ENCODE measurements around the gene IL15RA. TPM values are rescaled to one million over a fixed set of nuclear protein-coding genes. Genes with fewer than 3 reads are reported as not detected.
"Not testable (repeated sequence)": the region's sequence is repeated elsewhere in the genome, so short reads cannot be mapped to it uniquely, and the experiment has no call there.

IL15RA gene
- polyA plus RNA-seq, 3 donors, result 19.8 to 29.6 (median 23.2) TPM

GRCh38 chr10:5915451-5915850 lies 61.9 kb downstream of the IL15RA start:
- no peak overlapping the region for H3K27ac ChIP-seq (ENCODE audit: low read depth, low read length)
- 85 to 91% (median 86%) methylated on average over 14 of the region's 14 CpGs for WGBS, 3 donors

- H3K27ac ChIP-seq (ENCODE audit: low read depth, low read length), result no peak overlapping the region
- WGBS, 3 donors, result 94 to 96% (median 95%) methylated on average over 4 of the region's 4 CpGs
These were observed 63.6 kb downstream of the IL15RA start for GRCh38 chr10:5913736-5914135.

DNA sequence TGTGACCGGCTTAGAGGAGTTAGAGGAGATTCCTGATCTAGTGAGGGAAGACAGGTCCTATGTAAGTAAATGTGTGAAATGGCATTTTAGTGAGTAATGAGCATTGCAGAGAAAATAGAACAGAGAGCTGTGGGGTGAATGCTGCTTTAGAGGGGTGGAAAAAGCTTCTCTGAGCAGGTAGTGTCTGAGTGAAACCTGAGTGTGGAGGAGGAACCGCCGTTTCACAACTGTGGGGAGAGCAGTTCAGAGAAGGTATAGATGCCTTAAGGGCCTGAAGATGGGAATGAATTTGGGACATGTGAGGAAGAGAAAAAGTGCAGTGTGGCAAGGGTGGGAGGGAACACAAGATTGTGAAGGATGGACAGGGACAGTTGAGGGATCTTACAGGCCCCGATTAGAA lies 65.7 kb downstream of the IL15RA start:
- no peak overlapping the region for H3K27ac ChIP-seq (ENCODE audit: low read depth, low read length)
- WGBS, 3 donors, result 91 to 96% (median 95%) methylated on average over 4 of the region's 4 CpGs

GRCh38 chr10:5910323-5911100 lies 66.8 kb downstream of the IL15RA start:
- H3K27ac ChIP-seq (ENCODE audit: low read depth, low read length), result no peak overlapping the region
- WGBS, 3 donors, result 85 to 88% (median 87%) methylated on average over 18 of the region's 18 CpGs

DNA sequence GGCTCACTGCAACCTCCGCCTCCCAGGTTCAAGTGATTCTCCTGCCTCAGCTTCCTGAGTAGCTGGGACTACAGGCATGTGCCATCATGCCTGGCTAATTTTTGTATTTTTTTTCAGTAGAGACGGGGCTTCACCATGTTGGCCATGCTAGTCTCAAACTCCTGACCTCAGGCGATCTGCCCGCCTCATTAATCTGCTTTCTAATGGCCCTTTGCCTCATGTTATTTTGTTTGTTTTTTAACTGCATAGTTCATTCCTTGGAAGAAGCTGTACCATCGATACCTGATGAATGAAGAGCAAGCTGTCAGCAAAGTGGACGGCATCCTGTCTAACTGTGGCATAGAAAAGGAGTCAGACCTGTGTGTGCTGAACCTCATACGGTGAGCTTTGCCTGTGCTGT lies 68.7 kb downstream of the IL15RA start:
- not testable (repeated sequence) for H3K27ac ChIP-seq (ENCODE audit: low read depth, low read length)
- WGBS, 3 donors, result 83 to 97% (median 96%) methylated on average over 7 of the region's 7 CpGs

DNA sequence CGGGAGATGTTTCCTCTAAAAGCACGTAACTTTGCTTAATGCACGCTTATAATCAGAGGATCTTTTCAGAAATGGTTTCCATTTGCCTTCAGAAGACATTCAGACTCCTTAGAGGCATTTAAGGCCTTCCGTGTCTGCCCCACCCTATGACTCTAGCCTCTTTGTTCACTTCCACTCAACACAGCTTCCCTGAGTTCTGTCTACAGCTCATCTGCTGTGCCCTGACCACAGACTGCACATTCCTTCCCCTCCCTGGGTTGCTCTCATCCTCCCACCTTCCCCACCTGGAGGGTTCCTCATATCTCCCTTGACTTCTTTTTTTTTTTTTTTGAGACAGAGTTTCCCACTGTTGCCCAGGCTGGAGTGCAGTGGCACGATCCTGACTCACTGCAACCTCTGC lies 70.7 kb downstream of the IL15RA start:
- no peak overlapping the region for H3K27ac ChIP-seq (ENCODE audit: low read depth, low read length)
- WGBS, 3 donors, result 85 to 96% (median 95%) methylated on average over 5 of the region's 5 CpGs

DNA sequence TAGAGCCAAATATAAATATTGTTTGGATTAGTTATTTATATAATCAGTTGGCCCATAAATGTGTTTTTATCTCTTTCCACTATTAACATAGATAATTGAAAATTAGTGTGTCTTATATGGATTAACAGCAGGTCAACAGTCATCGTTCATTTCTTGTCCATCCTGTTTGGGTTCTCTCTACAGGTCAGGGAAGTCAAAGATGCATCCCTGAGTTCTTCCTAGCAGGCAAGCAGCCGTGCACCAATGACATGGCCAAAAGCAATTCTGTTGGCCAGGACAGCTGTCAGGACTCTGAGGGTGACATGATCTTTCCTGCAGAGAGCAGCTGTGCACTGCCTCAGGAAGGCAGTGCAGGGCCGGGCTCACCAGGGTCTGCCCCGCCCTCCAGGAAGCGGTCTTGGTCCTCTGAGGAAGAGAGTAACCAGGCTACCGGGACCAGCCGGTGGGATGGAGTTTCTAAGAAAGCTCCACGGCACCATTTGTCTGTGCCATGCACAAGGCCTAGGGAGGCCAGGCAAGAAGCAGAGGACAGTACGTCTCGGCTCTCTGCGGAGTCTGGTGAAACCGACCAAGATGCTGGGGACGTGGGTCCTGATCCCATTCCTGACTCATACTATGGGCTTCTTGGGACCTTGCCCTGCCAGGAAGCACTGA lies 71.4 kb downstream of the IL15RA start:
- no peak overlapping the region for H3K27ac ChIP-seq (ENCODE audit: low read depth, low read length)
- WGBS, 3 donors, result 79 to 84% (median 82%) methylated on average over 13 of the region's 13 CpGs

- H3K27ac ChIP-seq (ENCODE audit: low read depth, low read length), result no peak overlapping the region
- WGBS, 3 donors, result 69 to 83% (median 73%) methylated on average over 4 of the region's 4 CpGs
These were observed 73.1 kb downstream of the IL15RA start for GRCh38 chr10:5904227-5904626.

DNA sequence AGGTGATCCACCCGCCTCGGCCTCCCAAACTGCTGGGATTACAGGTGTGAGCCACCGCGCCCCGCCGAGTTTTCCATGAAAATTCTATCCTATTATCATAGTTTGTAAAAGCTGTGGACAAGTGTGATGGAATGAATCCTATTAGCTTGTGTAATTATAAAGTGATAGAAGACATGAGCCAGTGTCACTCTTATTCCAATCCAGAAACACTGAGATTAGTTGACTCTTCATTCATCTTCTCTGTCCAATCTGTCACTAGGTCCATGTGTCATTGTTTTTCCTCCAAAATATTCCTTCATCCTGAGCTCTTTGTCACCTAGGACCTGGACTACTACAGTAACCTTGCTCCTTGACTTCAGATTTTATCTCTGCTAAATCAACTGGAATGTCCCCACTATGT lies 73.8 kb downstream of the IL15RA start:
- 98 to 99% (median 98%) methylated on average over 6 of the region's 6 CpGs for WGBS, 3 donors
- no peak overlapping the region for H3K27ac ChIP-seq (ENCODE audit: low read depth, low read length)

DNA sequence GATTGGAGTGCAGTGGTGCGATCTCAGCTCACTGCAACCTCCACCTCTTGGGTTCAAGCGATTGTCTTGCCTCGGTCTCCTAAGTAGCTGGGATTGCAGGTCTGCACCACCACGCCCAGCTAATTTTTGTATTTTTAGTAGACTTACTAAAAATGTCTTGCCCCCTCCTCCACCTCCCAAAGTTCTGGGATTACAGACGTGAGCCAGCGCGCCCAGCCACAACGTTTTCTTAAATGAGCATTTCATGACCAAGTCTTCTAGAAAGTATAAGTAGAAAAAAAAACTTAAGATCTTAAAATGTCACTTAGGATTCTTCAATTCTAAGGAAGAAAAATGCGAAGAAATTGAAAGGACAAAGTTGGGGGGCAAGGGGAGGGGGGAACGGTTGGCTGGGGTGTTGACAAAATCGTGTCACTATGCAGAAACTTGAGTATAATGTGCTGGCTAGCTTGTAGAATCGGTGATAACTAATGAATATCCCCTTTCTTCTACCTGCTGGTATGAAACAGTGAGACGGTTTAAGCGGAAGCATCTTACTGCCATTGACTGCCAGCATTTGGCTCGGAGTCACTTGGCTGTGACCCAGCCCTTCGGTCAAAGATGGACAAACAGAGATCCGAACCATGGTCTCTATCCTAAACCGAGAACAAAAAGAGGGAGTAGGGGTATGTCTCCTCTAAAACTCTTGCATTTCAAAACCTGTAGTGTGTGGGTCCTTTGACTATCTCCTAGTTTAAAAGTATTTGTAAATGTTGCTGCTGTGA lies 74.7 kb downstream of the IL15RA start:
- 85 to 96% (median 94%) methylated on average over 18 of the region's 18 CpGs for WGBS, 3 donors
- H3K27ac ChIP-seq (ENCODE audit: low read depth, low read length), result no peak overlapping the region

Other genes with a start within 250 kb of the IL15RA start
- 100 to 1,000 TPM; 123 to 141 (median 140) TPM for gene GDI2, start 164.1 kb downstream of the IL15RA start, polyA plus RNA-seq
- gene ANKRD16, start 87.7 kb downstream of the IL15RA start, polyA plus RNA-seq, result 1 to 10 TPM; 3.3 to 4.8 (median 4.6) TPM
- gene FBH1, start 87.3 kb downstream of the IL15RA start, polyA plus RNA-seq, result 10 to 100 TPM; 24.0 to 73.7 (median 46.3) TPM
- gene IL2RA, start 84.8 kb upstream of the IL15RA start, polyA plus RNA-seq, result 1 to 10 TPM in 1 of 3 donors, under 1 TPM in 2; 0.62 to 2.4 (median 0.68) TPM
- 10 to 100 TPM; 36.9 to 93.6 (median 79.5) TPM for gene RBM17, start 111.5 kb upstream of the IL15RA start, polyA plus RNA-seq
- 100 to 1,000 TPM in 2 of 3 donors, 10 to 100 TPM in 1; 54.6 to 594 (median 123) TPM for gene PFKFB3, start 225.4 kb upstream of the IL15RA start, polyA plus RNA-seq

Data from adipose tissue (tissue), 3 donors.